ENCODE data around the gene TP73. TPM values are rescaled to one million over a fixed set of nuclear protein-coding genes. Genes with fewer than 3 reads are reported as not detected.

The TP73 gene
- total RNA-seq, 2 experiments from 2014 or later, result 0.62 to 1.1 TPM

GRCh38 chr1:3633344-3634058, 18.8 kb upstream of the TP73 start:
- Mint-ChIP-seq H3K27ac (no peak overlapping the region), H3K4me3 (no peak overlapping the region), H3K36me3 (peaks cover 3% of the 10 kb centered on the region), H3K9me3 (no peaks in the 10 kb centered on the region), H3K4me1 (no peaks in the 10 kb centered on the region), H3K27me3 (no peaks in the 10 kb centered on the region)
- ATAC-seq (ENCODE audit: low read depth), result no peak
- DNase-seq, result no peak
- POLR2A ChIA-PET, result no interaction called here

GRCh38 chr1:3634059-3634800, 18.1 kb upstream of the TP73 start:
- Mint-ChIP-seq H3K9me3 (no peaks in the 10 kb centered on the region), H3K27me3 (no peaks in the 10 kb centered on the region), H3K4me1 (no peaks in the 10 kb centered on the region), H3K27ac (peak overlapping the region; percentile 12), H3K36me3 (peaks cover 3% of the 10 kb centered on the region), H3K4me3 (no peak overlapping the region)
- DNase-seq, result no peak
- no peak for ATAC-seq (ENCODE audit: low read depth)
- POLR2A ChIA-PET, result no interaction called here

- POLR2A ChIA-PET, result no interaction called here
- no peak overlapping the region for H3K27ac Mint-ChIP-seq
- H3K36me3 Mint-ChIP-seq, result peaks cover 3% of the 10 kb centered on the region
- no peaks in the 10 kb centered on the region for H3K4me1 Mint-ChIP-seq
- no peak overlapping the region for H3K4me3 Mint-ChIP-seq
- DNase-seq, result no peak
- no peaks in the 10 kb centered on the region for H3K27me3 Mint-ChIP-seq
- no peaks in the 10 kb centered on the region for H3K9me3 Mint-ChIP-seq
- no peak for ATAC-seq (ENCODE audit: low read depth)
These were observed 16.2 kb upstream of the TP73 start for GRCh38 chr1:3636080-3636479.

GRCh38 chr1:3636531-3636930, 15.8 kb upstream of the TP73 start:
- H3K27ac Mint-ChIP-seq, result no peak overlapping the region
- H3K27me3 Mint-ChIP-seq, result no peaks in the 10 kb centered on the region
- no peak for DNase-seq
- ATAC-seq (ENCODE audit: low read depth), result no peak
- peaks cover 3% of the 10 kb centered on the region for H3K36me3 Mint-ChIP-seq
- H3K4me3 Mint-ChIP-seq, result no peak overlapping the region
- no peaks in the 10 kb centered on the region for H3K9me3 Mint-ChIP-seq
- POLR2A ChIA-PET, result no interaction called here
- no peaks in the 10 kb centered on the region for H3K4me1 Mint-ChIP-seq

GRCh38 chr1:3638027-3638426, 14.3 kb upstream of the TP73 start:
- ATAC-seq (ENCODE audit: low read depth), result no peak
- H3K27ac Mint-ChIP-seq, result no peak overlapping the region
- H3K4me3 Mint-ChIP-seq, result no peak overlapping the region
- H3K27me3 Mint-ChIP-seq, result no peaks in the 10 kb centered on the region
- DNase-seq, result peak; percentile 19
- no peaks in the 10 kb centered on the region for H3K4me1 Mint-ChIP-seq
- peaks cover 3% of the 10 kb centered on the region for H3K36me3 Mint-ChIP-seq
- POLR2A ChIA-PET, result no interaction called here
- no peaks in the 10 kb centered on the region for H3K9me3 Mint-ChIP-seq

- H3K4me3 Mint-ChIP-seq, result no peak overlapping the region
- no peaks in the 10 kb centered on the region for H3K27me3 Mint-ChIP-seq
- POLR2A ChIA-PET, result no interaction called here
- no peak overlapping the region for H3K27ac Mint-ChIP-seq
- H3K9me3 Mint-ChIP-seq, result no peaks in the 10 kb centered on the region
- ATAC-seq (ENCODE audit: low read depth) (no peak), DNase-seq (no peak)
- no peaks in the 10 kb centered on the region for H3K4me1 Mint-ChIP-seq
- H3K36me3 Mint-ChIP-seq, result peaks cover 3% of the 10 kb centered on the region
These were observed 13.6 kb upstream of the TP73 start for GRCh38 chr1:3638676-3639075.

- Mint-ChIP-seq H3K4me1 (no peaks in the 10 kb centered on the region), H3K9me3 (no peaks in the 10 kb centered on the region), H3K36me3 (peaks cover 3% of the 10 kb centered on the region), H3K27me3 (no peaks in the 10 kb centered on the region), H3K4me3 (no peak overlapping the region), H3K27ac (no peak overlapping the region)
- ATAC-seq (ENCODE audit: low read depth) (no peak), DNase-seq (no peak)
- POLR2A ChIA-PET, result no interaction called here
These were observed 12.9 kb upstream of the TP73 start for GRCh38 chr1:3639397-3639911.

- Mint-ChIP-seq H3K4me1 (no peaks in the 10 kb centered on the region), H3K27me3 (no peaks in the 10 kb centered on the region), H3K4me3 (no peak overlapping the region), H3K27ac (no peak overlapping the region), H3K9me3 (no peaks in the 10 kb centered on the region), H3K36me3 (peaks cover 3% of the 10 kb centered on the region)
- POLR2A ChIA-PET, result no interaction called here
- ATAC-seq (ENCODE audit: low read depth) (no peak), DNase-seq (no peak)
These were observed 12.0 kb upstream of the TP73 start for GRCh38 chr1:3640121-3640837.

- Mint-ChIP-seq H3K4me1 (no peaks in the 10 kb centered on the region), H3K27ac (no peak overlapping the region), H3K27me3 (no peaks in the 10 kb centered on the region), H3K9me3 (no peaks in the 10 kb centered on the region), H3K4me3 (no peak overlapping the region), H3K36me3 (peaks cover 5% of the 10 kb centered on the region)
- DNase-seq, result no peak
- ATAC-seq (ENCODE audit: low read depth), result no peak
- POLR2A ChIA-PET, result no interaction called here
These were observed 11.1 kb upstream of the TP73 start for GRCh38 chr1:3641046-3641760.

- no peaks in the 10 kb centered on the region for H3K4me1 Mint-ChIP-seq
- POLR2A ChIA-PET, result no interaction called here
- no peaks in the 10 kb centered on the region for H3K9me3 Mint-ChIP-seq
- H3K4me3 Mint-ChIP-seq, result no peak overlapping the region
- H3K27me3 Mint-ChIP-seq, result no peaks in the 10 kb centered on the region
- no peak for ATAC-seq (ENCODE audit: low read depth)
- DNase-seq, result no peak
- H3K36me3 Mint-ChIP-seq, result peaks cover 4% of the 10 kb centered on the region
- H3K27ac Mint-ChIP-seq, result no peak overlapping the region
These were observed 10.5 kb upstream of the TP73 start for GRCh38 chr1:3641816-3642215.

GRCh38 chr1:3642919-3643675, 9.2 kb upstream of the TP73 start:
- POLR2A ChIA-PET, result no interaction called here

GRCh38 chr1:3644273-3644672, 8.0 kb upstream of the TP73 start:
- DNase-seq (no peak), ATAC-seq (ENCODE audit: low read depth) (no peak)
- POLR2A ChIA-PET, result no interaction called here
- H3K4me3 Mint-ChIP-seq, result no peak overlapping the region
- no peaks in the 10 kb centered on the region for H3K27me3 Mint-ChIP-seq
- H3K9me3 Mint-ChIP-seq, result no peaks in the 10 kb centered on the region
- H3K27ac Mint-ChIP-seq, result no peak overlapping the region
- peaks cover 3% of the 10 kb centered on the region for H3K36me3 Mint-ChIP-seq
- peaks cover 10% of the 10 kb centered on the region for H3K4me1 Mint-ChIP-seq

More at GRCh38 chr1:3642919-3643675, 9.2 kb upstream of the TP73 start:
- Mint-ChIP-seq H3K4me1 (peaks cover 2% of the 10 kb centered on the region), H3K27me3 (no peaks in the 10 kb centered on the region), H3K36me3 (peaks cover 3% of the 10 kb centered on the region), H3K4me3 (no peak overlapping the region), H3K9me3 (no peaks in the 10 kb centered on the region), H3K27ac (no peak overlapping the region)
- DNase-seq (no peak), ATAC-seq (ENCODE audit: low read depth) (no peak)

- POLR2A ChIA-PET, result no interaction called here
- Mint-ChIP-seq H3K27ac (no peak overlapping the region), H3K4me3 (no peak overlapping the region), H3K27me3 (peaks cover 2% of the 10 kb centered on the region), H3K9me3 (no peaks in the 10 kb centered on the region), H3K4me1 (peaks cover 12% of the 10 kb centered on the region), H3K36me3 (peaks cover 3% of the 10 kb centered on the region)
- DNase-seq, result peak; percentile 20
- ATAC-seq (ENCODE audit: low read depth), result no peak
These were observed 7.1 kb upstream of the TP73 start for GRCh38 chr1:3645247-3645646.
